ENCODE data around the gene NAMPT.
"Not testable (repeated sequence)": the region's sequence is repeated elsewhere in the genome, so short reads cannot be mapped to it uniquely, and the experiment has no call there.

The NAMPT gene

DNA sequence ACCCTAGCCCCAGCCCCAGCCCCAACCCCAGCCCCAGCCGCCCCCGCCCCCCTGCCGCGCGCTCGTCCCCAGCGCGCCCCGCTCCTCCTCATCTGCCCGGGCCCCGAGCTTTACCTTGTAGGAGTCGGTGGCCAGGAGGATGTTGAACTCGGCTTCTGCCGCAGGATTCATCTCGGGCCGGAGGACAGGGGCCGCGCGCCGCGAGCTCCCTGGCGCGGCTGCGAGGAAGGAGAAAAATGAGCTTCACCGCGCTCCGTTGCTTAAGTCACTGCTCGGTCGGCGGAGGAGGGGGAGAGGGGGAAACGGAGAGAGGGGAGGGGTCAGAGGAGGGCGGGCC is at the start of gene NAMPT:
TSS of gene NAMPT (minus strand) at position 270 of the 337 bp plus-strand sequence. CDS start at position 171, 99 bp downstream.
- DNase-seq, result no peak

DNA sequence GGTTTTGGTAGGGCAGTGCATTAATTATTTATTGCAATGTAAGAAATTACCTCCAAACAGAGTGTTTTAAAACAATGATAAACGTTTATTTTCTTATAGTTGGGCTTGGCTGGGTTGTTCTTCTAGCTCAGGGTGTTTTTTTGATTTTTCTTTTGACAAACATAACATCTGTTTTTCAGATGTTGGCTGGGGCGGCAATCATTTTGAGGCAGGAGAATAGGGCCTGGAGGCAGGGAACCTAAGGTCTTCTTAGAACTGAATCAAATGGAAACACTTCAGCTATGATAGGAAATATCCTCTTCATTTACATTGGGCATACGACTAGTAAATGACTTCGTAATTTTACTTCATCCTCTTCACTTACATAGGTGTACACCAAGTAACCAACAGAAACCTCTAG is 47.4 kb upstream of the NAMPT start:
- no peak for DNase-seq

DNA sequence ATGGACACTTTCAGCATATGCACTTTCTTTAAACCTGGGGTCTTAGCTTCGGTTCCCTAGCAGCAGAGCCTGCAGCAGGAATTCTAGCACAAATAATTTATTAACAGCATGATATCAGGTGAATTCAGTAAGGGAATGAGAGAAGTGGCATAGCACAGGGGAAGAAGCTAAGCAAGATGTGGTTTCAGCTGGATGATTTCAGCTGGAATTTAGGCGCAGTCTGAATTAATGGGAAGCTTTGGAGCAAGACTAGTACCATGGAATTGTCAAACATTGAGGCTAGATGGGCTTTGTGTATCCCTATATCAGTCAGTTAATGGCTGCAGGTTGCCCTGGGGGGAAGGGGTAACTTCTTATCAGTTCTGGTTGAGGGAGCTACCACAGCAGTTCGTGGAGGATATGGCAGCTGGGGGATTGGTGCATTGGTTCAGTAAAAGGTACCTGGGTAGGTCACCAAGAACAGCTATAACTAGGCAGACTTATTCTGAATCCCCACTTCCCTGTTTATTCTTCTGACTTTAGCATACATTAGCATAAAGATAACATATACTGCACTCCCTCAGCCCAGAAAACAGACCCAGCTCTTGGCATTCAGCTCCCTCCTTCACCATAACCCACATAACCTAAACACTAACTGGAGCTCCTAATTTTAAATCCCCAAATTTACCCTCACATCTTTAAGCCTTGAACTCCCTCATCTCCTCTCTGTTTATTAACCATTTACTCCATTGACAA is 46.8 kb upstream of the NAMPT start:
- no peak for DNase-seq

DNA sequence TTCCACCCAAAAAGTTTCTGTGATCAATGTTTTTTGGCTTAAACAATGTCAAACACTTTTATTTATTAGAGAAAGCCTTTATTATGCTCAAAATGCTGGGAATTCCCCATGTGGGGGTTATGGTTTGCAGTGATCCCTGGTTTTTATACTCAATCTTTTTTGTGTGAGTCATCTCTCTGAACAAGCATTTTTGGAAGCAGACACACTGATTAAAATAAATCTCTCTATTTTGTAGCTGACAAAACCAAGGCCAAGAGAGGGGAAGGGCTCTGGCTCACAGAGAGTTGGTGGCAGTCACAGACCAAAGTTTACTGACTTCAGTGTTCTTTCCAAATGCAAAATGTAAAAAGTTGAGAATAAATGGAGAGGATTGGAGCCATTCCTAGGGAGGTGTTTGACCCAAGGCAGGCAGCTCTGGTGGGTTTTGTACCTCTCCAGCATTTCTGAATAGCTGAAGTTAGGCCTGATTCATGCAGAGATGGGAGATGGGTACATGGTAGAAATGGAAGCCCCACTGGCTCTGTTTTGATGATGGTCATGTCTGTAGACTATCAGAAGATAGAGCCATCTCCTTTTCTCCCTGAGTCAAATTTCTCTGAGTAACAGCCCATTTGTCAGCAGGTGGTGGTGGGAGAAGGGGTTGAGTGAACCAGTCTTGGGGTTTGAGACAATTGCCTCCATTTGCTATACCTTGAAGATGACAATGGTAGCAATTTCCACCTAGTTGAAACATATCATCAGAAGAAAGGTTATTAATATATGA is 45.4 kb upstream of the NAMPT start:
- DNase-seq, result no peak

DNA sequence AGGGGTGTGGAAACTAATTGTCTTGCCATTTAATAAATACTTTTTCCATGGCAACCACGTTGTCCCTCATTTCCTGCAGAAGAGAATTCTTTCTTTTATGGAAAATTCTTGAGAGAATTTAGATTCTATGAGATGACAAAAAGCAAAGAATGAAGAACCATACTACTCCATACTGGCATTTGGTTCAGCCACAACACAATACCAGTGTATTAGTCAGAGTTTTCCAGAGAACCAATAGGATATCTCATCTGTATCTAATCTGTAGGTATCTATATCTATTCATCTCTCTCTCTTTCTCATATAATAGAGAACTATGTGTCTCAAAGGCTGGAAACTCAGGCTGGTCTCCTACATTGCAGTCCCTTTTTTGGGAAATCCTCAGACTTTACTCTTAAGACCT is 44.6 kb upstream of the NAMPT start:
- DNase-seq, result no peak

DNA sequence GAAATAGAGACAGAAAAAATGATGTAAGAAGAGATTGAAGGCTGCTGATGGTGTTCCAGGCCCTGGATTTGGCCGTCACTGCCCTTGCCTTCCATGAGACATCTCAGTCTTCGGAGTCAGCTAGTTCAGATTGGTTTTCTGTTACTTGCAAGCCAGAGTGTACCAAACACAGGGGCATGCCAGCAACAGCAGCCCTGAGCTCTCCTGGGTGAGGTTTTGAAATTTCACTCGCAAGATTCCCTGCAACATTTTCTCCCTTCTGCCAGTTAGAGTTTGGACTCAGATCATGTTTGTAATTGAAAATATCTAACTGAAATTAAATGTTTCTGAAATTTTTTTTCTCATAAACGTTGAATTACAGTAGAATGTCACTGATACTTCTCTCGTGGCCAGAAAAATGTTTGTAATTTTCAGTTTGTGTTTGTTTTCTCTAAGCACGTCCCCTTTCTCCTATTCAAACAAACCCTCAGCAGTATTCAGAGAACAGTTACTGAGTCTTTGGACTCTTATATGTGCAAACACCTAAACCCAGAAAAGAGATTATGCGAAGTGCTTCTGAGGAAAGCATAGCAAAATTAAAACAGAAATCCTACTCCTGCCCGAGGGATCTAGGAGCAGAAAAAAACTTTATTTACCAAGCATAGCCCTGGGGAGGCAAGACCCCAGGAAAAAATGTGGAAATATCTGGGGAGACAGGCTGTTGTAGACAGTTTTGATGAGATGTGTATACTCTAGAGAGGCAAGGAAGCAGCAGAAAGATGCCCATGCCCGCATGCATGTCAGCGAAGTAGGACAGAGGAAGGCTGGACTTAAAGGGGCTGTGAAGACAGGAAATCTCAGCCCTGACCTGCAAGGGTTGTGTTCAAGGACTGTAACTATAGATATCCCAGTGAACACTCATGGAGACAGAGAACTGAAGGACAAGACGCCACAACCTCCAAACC is 43.0 kb upstream of the NAMPT start:
- no peak for DNase-seq

DNA sequence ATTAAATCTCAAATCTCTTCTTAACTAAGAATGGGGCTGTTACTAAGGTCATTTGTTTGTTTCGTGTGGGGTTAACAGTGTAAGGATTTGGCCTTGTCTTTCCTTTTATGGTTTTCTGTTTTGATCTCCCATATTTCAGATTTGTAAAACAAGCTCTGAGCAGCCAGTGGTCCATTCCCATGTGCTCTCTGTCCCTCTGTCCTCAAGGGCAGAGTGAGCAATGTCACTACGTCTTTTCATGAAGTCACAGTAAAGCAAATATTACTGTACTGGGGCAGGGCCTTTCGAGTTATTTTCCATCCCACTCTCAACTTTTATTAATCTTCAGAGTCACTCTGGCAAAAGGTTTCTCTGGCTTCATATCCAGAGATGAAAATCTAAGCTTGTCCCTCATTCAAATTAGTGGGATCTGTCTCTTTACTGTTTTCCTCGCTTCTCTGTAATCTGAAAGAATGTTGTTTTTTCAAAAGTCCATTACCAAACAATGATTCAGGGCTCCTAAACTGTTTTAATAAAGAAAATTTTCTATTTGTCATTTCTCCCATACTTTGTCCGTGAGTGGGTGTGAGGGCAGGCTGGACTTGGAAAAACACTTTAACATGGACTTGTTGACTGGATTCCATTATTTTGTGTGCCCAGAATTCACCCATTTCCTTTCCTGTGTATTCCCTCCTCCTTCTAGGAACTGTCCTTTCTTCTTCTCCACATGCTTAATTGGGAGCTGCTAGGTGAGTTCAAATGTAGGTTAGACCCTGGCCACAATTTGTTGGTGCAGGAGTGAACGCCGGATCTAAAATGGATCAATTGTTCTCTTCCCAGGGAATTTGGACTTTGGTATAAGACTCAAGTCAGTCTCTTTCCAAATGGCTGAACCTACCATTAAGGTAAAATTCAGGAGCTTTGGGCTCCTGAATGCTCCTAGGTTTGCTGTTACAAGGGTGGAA is 42.1 kb upstream of the NAMPT start:
- DNase-seq, result no peak

DNA sequence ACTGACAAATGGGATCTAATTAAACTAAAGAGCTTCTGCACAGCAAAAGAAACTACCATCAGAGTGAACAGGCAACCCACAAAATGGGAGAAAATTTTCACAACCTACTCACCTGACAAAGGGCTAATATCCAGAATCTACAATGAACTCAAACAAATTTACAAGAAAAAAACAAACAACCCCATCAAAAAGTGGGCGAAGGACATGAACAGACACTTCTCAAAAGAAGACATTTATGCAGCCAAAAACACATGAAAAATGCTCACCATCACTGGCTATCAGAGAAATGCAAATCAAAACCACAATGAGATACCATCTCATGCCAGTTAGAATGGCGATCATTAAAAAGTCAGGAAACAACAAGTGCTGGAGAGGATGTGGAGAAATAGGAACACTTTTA is 39.7 kb upstream of the NAMPT start:
- not testable (repeated sequence) for DNase-seq

DNA sequence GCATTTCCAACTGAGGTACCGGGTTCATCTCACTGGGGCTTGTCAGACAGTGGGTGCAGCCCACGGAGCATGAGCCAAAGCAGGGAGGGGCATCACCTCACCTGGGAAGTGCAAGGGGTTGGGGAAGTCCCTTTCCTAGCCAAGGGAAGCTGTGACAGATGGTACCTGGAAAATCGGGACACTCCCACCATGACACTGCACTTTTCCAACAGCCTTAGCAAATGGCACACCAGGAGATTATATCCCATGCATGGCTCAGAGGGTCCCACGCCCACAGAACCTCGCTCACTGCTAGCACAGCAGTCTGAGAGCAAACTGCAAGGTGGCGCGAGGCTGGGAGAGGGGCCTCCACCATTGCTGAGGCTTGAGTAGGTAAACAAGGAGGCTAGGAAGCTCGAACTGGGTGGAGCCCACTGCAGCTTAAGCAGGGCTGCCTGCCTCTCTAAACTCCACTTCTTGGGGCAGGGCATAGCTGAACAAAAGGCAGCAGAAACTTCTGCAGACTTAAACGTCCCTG is 35.5 kb upstream of the NAMPT start:
- DNase-seq, result peak; percentile 29

DNA sequence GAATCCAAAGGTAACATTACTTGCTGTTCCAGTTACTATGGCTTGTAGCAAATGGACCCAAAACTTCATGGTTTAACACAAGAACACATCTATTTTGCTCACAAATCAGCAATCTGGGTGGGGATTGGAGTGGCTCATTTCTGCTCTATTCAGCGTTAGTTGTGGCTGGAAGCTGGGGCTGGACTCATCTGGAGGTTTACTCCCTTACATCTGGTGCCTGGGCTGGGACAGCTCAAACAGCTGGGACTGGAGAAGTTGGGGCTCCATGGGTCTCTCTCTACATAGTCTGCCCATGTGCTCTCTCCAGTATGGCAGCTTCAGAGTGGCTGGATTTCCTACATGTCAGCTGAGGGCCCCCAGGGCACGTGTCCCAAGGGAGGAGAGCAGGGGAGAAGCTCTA is 33.7 kb upstream of the NAMPT start:
- DNase-seq, result no peak

DNA sequence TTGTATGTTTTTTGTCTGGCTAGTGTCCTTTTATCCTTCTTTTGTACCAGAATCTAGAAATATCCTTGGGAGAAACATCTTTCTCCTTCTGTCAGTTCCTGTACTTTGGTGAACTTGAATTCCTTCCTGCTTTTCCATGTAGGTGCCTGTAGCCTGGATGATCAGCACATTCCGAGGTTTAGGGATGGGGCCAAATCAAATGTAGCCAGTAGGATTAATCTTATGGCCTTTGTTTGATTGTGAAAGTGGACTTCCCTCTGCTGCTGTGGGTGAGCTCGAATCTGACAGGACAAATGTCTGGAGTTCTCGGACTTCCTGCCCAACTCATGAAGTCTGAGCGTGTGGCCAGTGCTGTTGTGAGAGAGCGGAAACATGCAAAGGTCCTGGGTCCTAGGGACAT is 33.2 kb upstream of the NAMPT start:
- no peak for DNase-seq

DNA sequence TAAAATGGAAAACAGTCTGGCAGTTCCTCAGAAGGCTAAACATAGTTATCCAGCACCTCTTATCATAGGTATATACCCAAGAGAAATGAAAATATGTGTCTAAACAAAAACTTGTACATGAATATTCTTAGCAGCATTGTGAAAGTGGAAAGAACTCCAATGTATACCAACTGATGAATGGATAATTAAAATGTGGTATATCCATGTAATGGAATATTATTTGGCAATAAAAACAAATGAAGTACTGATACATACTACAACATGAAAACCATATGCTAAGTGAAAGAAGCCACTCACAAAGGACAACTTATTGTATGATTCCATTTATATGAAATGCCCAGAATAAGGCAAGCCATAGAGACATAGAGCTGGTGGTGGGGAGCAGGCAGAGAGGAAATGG is 32.2 kb upstream of the NAMPT start:
- DNase-seq, result no peak

DNA sequence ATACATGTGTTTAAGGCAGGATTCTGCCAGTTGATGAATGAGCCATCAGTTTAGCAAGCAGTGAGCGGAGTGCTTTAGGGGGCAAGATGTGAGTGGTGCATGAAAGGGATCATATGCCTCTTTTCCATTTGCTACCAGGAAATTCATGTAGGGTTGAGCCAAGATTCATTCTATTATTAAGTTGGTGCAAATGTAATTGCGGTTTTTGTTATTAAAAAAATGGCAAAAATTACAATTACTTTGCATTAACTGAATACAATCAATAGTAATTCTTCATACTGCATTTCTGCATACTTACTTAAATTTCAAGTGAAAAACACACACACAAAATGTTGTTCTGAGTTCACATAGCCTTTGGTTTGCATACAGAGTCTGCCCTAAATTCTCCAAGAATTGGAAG is 30.1 kb upstream of the NAMPT start:
- DNase-seq, result no peak

DNA sequence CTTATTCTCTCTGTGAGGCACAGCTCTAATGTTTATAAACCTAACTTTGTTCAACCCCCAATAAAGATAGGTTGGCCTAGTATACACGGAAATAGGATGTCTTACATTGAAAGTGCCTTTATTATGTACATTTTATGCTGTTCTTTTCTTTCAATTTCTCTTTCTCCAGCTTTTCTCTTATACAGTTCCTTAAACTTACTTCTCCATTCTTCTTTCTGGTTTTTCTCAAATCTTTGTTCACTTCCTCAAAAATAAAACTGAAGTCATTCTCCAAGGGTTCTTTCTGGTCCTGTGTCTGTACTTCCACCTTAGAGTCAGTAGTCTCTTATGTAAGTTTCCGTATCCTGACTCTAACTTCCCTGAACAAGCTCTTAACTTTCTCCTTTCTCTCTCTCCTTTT is 29.2 kb upstream of the NAMPT start:
- DNase-seq, result no peak

DNA sequence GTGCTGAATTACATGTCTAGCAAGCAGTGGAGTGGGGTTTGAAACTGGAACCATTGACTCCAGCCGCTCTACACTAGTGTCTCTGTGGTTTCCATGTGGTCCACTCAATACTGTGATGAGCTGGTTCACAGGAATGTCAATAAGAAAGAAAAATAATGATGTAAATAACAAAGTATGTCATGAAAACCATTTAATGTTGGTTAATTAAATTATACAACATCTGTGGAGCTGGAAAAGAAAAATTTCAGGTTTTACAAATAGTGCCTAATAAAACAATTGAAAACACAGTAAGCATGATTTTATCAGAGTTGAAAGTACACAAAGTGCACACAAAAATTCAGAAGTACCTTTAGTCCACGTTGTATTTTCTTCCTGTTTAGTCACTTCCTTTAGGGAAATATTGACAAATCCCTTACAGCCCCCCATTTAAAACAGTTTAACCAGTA is 28.7 kb upstream of the NAMPT start:
- DNase-seq, result peak; percentile 54

DNA sequence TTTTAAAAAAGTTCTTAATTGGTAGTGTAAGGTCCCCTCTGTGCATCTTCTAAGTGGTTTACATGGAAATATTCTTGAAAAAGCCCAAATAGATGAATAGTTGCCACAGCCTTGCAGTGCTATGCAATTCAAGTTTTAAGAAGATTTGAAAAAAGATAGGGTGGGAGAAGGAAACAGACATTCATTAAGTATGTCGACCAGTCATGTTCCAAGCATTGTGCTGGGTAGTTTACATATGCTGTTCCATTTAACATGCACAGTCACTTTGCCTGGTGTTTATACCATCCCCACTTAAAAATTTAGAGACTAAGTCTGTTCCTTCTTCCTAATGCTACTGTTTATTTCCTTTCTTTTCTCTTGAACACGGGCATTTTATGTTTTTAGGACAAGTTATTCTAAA is 28.1 kb upstream of the NAMPT start:
- DNase-seq, result no peak

DNA sequence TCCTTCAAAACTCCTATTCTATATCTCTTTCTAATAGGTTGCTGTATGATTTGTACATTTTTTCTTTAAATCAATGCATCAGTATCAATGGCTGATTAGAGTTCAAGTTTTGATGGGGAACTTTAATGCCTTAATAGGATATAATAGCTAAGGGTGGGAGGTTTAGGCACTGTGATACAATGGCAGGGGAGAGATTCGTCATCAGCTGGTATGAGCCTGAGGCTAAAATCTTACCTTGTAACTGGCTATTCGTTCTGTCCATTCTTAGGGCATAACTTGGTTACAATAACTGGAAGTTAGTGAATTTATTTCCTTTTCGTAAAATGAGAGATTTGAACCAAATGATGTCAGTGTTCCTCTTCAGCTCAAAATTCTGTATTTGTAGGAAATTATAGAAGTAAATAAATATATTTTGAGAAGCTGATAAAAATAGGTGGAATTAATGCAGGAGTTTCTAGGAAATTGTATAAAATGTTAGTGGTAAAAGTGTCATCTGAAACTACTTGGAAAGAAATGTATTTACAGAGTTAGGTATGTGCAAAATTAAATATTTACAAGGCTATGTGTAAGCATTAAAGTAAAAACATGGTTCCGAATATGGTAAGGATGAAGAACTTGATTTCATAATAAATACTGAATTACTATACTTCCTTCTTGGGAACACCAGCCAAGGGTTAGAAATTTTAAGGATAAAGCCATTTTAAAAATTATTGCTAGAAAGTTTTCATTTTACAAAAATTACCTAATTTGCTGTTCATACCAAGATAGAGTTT is 27.5 kb upstream of the NAMPT start:
- no peak for DNase-seq

DNA sequence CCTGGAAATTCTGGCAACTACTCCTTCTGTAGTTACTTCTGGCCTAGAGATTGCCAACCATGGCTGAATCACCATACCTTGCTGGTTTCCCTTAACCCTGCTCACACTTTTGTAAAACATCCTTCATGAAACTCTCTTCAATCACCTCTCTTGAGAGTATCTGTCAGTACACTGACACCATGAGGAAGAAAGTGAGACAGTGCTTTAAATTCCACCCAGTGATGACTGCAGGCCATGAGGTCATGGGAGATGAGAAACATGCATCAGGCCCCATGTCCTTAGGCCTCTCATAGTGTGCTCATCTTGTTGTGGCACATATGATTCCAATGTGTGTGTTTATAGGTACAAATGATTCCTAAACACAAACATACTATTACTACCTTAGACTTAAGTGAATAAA is 24.6 kb upstream of the NAMPT start:
- no peak for DNase-seq

DNA sequence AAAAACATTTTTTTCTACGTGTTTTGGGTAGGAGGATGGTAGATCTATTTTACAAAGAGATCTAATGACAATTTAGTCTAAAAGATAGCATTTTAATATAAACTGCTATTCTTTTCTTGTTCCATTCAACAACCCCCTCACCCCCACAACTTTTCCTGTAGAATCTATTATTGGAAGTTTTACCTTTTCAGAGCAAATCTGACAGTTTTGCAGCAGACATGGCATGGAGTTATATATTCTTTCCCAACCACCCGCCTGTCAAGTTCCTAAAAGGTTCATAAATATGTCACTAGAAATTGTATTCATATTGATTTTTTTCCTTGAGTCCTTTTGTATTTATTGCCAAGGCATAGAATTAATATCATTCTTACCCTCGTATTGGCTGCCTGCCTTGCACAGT is 21.5 kb upstream of the NAMPT start:
- DNase-seq, result no peak

DNA sequence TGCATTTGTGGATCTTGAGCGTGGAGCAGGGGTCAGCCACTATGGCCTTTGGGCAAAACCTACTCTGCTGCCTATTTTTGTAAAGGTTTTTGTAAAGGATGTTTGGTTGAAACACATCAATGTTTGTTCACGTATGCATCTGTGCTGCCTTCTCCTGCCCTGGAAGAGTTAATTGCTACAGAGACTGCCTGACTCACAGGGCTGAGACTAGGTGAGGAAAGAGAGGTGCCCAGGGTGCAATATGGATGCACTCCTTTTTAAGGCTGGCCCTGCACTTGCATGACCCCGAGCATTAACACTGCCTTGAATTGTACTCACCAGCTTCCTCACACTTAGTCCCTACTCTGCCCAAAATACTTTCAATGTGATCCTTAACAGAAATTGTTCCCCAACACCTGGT is 20.9 kb upstream of the NAMPT start:
- no peak for DNase-seq

DNA sequence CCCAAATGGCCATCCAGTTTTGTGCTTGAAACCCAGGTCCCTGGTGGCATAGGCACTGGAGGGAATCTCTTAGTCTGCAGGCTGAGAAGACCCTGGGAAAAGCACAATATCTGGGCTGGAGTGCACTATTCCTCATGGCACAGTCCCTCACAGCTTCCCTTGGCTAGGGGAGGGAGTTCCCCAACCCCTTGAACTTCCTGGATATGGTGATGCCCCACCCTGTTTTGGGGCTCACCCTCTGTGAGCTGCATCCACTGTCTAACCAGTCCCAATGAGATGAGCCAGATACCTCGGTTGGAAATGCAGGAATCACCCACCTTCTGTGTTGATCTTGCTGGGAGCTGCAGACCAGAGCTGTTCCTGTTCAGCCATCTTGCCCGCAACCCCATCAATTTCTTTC is 19.8 kb upstream of the NAMPT start:
- no peak for DNase-seq
